Upper lobe of left lung (tissue), 4 donors: Measurements from ENCODE around the gene SLC25A21.

Experiments used
- POLR2A ChIP-seq, 4 donors: fragments of 450-650 bp; IDR thresholded peaks; one replicate each; pipeline ENCODE4 v1.5.1; 2016 to 2017; ENCODE audit warnings: antibody characterized with exemption in 4 of 4, mild to moderate bottlenecking in 2 of 4
- TF ChIP-seq, protein P1 (sequence below), 6 experiments: fragments of 450-650 bp in 4 of 6; fragments of 200-600 bp in 2 of 6; sonication (generic) in 2 of 6; IDR thresholded peaks; one replicate each; pipeline ENCODE4 v1.5.1; 2016 to 2019; ENCODE audit warnings: antibody characterized with exemption in 6 of 6

DNA sequence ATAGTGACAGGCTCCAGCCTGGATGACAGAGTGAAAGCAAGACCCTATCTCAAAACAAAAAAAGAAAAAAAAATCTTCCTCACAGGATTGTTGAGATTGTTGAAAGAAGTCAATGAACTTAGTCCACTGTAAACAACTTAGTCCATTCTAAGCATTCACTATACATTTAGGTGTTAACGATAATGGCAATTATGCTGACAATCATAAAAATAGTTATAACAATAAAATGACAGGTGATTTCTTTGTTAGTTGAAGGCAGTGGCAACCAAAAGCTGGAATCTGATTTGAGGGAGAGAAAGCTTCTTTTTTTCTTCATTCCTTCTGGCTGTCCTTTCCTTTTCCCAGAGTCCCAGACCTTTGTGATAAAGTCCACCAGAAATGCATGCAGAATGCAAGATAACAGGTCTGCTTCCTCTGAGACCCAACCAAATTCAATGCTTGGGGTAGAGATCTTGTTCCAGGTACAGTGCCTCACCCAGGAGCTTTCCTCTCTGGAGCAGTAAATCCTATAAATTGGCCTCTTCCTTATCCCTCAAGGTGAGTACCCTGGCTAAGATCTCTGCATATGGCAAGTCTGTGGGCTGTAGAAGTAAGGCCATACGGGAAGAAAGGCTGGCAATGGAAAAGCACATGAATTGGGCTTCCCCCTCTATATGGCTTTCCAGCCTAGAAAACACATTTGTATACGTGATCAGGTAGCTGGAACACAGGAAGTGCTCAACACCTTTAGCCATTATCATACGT is 458.3 kb downstream of the SLC25A21 start:
- TF ChIP-seq, protein P1, sequence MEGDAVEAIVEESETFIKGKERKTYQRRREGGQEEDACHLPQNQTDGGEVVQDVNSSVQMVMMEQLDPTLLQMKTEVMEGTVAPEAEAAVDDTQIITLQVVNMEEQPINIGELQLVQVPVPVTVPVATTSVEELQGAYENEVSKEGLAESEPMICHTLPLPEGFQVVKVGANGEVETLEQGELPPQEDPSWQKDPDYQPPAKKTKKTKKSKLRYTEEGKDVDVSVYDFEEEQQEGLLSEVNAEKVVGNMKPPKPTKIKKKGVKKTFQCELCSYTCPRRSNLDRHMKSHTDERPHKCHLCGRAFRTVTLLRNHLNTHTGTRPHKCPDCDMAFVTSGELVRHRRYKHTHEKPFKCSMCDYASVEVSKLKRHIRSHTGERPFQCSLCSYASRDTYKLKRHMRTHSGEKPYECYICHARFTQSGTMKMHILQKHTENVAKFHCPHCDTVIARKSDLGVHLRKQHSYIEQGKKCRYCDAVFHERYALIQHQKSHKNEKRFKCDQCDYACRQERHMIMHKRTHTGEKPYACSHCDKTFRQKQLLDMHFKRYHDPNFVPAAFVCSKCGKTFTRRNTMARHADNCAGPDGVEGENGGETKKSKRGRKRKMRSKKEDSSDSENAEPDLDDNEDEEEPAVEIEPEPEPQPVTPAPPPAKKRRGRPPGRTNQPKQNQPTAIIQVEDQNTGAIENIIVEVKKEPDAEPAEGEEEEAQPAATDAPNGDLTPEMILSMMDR (IDR thresholded peaks at IDR 0.05), result no peak
- TF ChIP-seq POLR2A (IDR thresholded peaks at IDR 0.05), result no peak
